Measurements from ENCODE around the gene CDC42BPG. TPM values are rescaled to one million over a fixed set of nuclear protein-coding genes. Genes with fewer than 3 reads are reported as not detected.

CDC42BPG gene
- total and polyA plus RNA-seq, 3 experiments from 2014 or later, result 0.52 to 2.3 (median 0.66) TPM

- H3K9me3 Mint-ChIP-seq, result no peaks in the 10 kb centered on the region
- Histone ChIP-seq H3K36me3 (ENCODE audit: insufficient read depth, low read length) (peaks cover 10% of the 10 kb centered on the region), H3K27me3 (ENCODE audit: insufficient read depth, low read length, poor library complexity, severe bottlenecking) (no peaks in the 10 kb centered on the region), H3K4me3 (ENCODE audit: low read length) (no peak overlapping the region), H3K4me1 (ENCODE audit: insufficient read depth, low read length) (peaks cover 28% of the 10 kb centered on the region), H3K27ac (ENCODE audit: low read depth, low read length) (no peak overlapping the region), H3K9me3 (ENCODE audit: low read length) (no peaks in the 10 kb centered on the region)
- H3K27ac Mint-ChIP-seq, result peak overlapping the region in 2 of 8 donors; percentile 26 to 34
- peak overlapping the region in 2 of 7 donors; percentile 48 to 63 for H3K4me3 Mint-ChIP-seq
- ChIA-PET CTCF (interaction anchor here (1.0 to 1.7 kb wide), 5 partner anchors 10 to 53 kb away, joined by 3 to 5 read pairs (median 4); no protein-coding TSS in a partner anchor), POLR2A (interaction anchor here (4.9 kb wide), 1 partner anchor 21 kb away, joined by 46 read pairs; the partner anchor contains the start of gene SF1)
- H3K4me1 Mint-ChIP-seq, result peaks cover 16 to 44% (median 20%) of the 10 kb centered on the region in 3 donors
- DNase-seq, result no peak
- peaks cover 0 to 52% (median 3%) of the 10 kb centered on the region in 3 donors for H3K36me3 Mint-ChIP-seq
- peaks cover 0 to 1% of the 10 kb centered on the region in 2 donors for H3K27me3 Mint-ChIP-seq
These were observed 44.7 kb downstream of the CDC42BPG start for GRCh38 chr11:64799623-64800302.

GRCh38 chr11:64799256-64799622 lies 45.2 kb downstream of the CDC42BPG start:
- H3K4me1 Mint-ChIP-seq, result peaks cover 20 to 48% (median 22%) of the 10 kb centered on the region in 3 donors
- POLR2A ChIA-PET, result interaction anchor here (4.9 kb wide), 1 partner anchor 20 kb away, joined by 46 read pairs; the partner anchor contains the start of gene SF1
- CTCF ChIA-PET, result interaction anchor here (1.0 to 1.7 kb wide), 3 partner anchors 12 to 52 kb away, joined by 3 to 4 read pairs (median 4); no protein-coding TSS in a partner anchor
- no peak overlapping the region for H3K4me3 Mint-ChIP-seq
- no peaks in the 10 kb centered on the region for H3K9me3 Mint-ChIP-seq
- H3K27ac Mint-ChIP-seq, result peak overlapping the region in 1 of 8 donors; percentile 87
- H3K4me1 ChIP-seq (ENCODE audit: insufficient read depth, low read length), result peaks cover 27% of the 10 kb centered on the region
- peaks cover 0 to 56% (median 3%) of the 10 kb centered on the region in 3 donors for H3K36me3 Mint-ChIP-seq
- no peaks in the 10 kb centered on the region for H3K9me3 ChIP-seq (ENCODE audit: low read length)
- peaks cover 0 to 1% of the 10 kb centered on the region in 2 donors for H3K27me3 Mint-ChIP-seq
- no peak for DNase-seq
- peaks cover 10% of the 10 kb centered on the region for H3K36me3 ChIP-seq (ENCODE audit: insufficient read depth, low read length)
- H3K27me3 ChIP-seq (ENCODE audit: insufficient read depth, low read length, poor library complexity, severe bottlenecking), result no peaks in the 10 kb centered on the region
- H3K4me3 ChIP-seq (ENCODE audit: low read length), result no peak overlapping the region
- no peak overlapping the region for H3K27ac ChIP-seq (ENCODE audit: low read depth, low read length)

GRCh38 chr11:64796757-64797541 lies 47.5 kb downstream of the CDC42BPG start:
- Histone ChIP-seq H3K27ac (ENCODE audit: low read depth, low read length) (no peak overlapping the region), H3K36me3 (ENCODE audit: insufficient read depth, low read length) (peaks cover 10% of the 10 kb centered on the region), H3K4me1 (ENCODE audit: insufficient read depth, low read length) (peaks cover 12% of the 10 kb centered on the region), H3K27me3 (ENCODE audit: insufficient read depth, low read length, poor library complexity, severe bottlenecking) (no peaks in the 10 kb centered on the region), H3K9me3 (ENCODE audit: low read length) (no peaks in the 10 kb centered on the region), H3K4me3 (ENCODE audit: low read length) (no peak overlapping the region)
- Mint-ChIP-seq H3K4me3 (no peak overlapping the region), H3K36me3 (peaks cover 0 to 63% (median 7%) of the 10 kb centered on the region in 3 donors), H3K27ac (no peak overlapping the region), H3K27me3 (peaks cover 0 to 1% of the 10 kb centered on the region in 2 donors), H3K4me1 (peaks cover 11 to 41% (median 15%) of the 10 kb centered on the region in 3 donors), H3K9me3 (no peaks in the 10 kb centered on the region)
- DNase-seq, result no peak
- POLR2A ChIA-PET, result interaction anchor here (1.1 to 1.5 kb wide), 3 partner anchors 17 to 36 kb away, joined by 3 to 4 read pairs (median 4); no protein-coding TSS in a partner anchor
- CTCF ChIA-PET, result interaction anchor here (1.0 kb wide), 1 partner anchor 55 kb away, joined by 3 read pairs; no protein-coding TSS in a partner anchor

- peaks cover 11 to 35% (median 13%) of the 10 kb centered on the region in 3 donors for H3K4me1 Mint-ChIP-seq
- DNase-seq, result no peak
- peaks cover 0 to 66% (median 7%) of the 10 kb centered on the region in 3 donors for H3K36me3 Mint-ChIP-seq
- ChIA-PET POLR2A (interaction anchor here (1.4 to 1.5 kb wide), 2 partner anchors 17 to 32 kb away, joined by 3 to 4 read pairs; no protein-coding TSS in a partner anchor), CTCF (interaction anchor here (1.0 kb wide), 1 partner anchor 54 kb away, joined by 3 read pairs; no protein-coding TSS in a partner anchor)
- H3K27me3 ChIP-seq (ENCODE audit: insufficient read depth, low read length, poor library complexity, severe bottlenecking), result no peaks in the 10 kb centered on the region
- H3K4me1 ChIP-seq (ENCODE audit: insufficient read depth, low read length), result peaks cover 4% of the 10 kb centered on the region
- peaks cover 0 to 1% of the 10 kb centered on the region in 2 donors for H3K27me3 Mint-ChIP-seq
- no peaks in the 10 kb centered on the region for H3K9me3 Mint-ChIP-seq
- no peak overlapping the region for H3K4me3 Mint-ChIP-seq
- peaks cover 8% of the 10 kb centered on the region for H3K36me3 ChIP-seq (ENCODE audit: insufficient read depth, low read length)
- H3K4me3 ChIP-seq (ENCODE audit: low read length), result no peak overlapping the region
- no peak overlapping the region for H3K27ac ChIP-seq (ENCODE audit: low read depth, low read length)
- peak overlapping the region in 2 of 8 donors; percentile 14 to 57 for H3K27ac Mint-ChIP-seq
- H3K9me3 ChIP-seq (ENCODE audit: low read length), result no peaks in the 10 kb centered on the region
These were observed 48.3 kb downstream of the CDC42BPG start for GRCh38 chr11:64796047-64796756.

- H3K9me3 Mint-ChIP-seq, result no peaks in the 10 kb centered on the region
- ChIA-PET CTCF (interaction anchor here (0.8 to 1.8 kb wide), 5 partner anchors 8 to 55 kb away, joined by 3 to 5 read pairs (median 3); partner anchors contain the start of gene SF1), POLR2A (no interaction called here)
- H3K4me1 Mint-ChIP-seq, result peaks cover 11 to 27% (median 13%) of the 10 kb centered on the region in 3 donors
- peaks cover 0 to 67% (median 9%) of the 10 kb centered on the region in 3 donors for H3K36me3 Mint-ChIP-seq
- H3K27me3 ChIP-seq (ENCODE audit: insufficient read depth, low read length, poor library complexity, severe bottlenecking), result no peaks in the 10 kb centered on the region
- no peaks in the 10 kb centered on the region for H3K36me3 ChIP-seq (ENCODE audit: insufficient read depth, low read length)
- DNase-seq, result no peak
- H3K4me1 ChIP-seq (ENCODE audit: insufficient read depth, low read length), result no peaks in the 10 kb centered on the region
- H3K27me3 Mint-ChIP-seq, result peaks cover 0 to 1% of the 10 kb centered on the region in 2 donors
- H3K27ac ChIP-seq (ENCODE audit: low read depth, low read length), result no peak overlapping the region
- H3K27ac Mint-ChIP-seq, result peak overlapping the region in 4 of 8 donors; percentile 13 to 93 (median 82)
- H3K9me3 ChIP-seq (ENCODE audit: low read length), result no peaks in the 10 kb centered on the region
- H3K4me3 ChIP-seq (ENCODE audit: low read length), result no peak overlapping the region
- no peak overlapping the region for H3K4me3 Mint-ChIP-seq
These were observed 49.9 kb downstream of the CDC42BPG start for GRCh38 chr11:64794526-64794925.

DNA sequence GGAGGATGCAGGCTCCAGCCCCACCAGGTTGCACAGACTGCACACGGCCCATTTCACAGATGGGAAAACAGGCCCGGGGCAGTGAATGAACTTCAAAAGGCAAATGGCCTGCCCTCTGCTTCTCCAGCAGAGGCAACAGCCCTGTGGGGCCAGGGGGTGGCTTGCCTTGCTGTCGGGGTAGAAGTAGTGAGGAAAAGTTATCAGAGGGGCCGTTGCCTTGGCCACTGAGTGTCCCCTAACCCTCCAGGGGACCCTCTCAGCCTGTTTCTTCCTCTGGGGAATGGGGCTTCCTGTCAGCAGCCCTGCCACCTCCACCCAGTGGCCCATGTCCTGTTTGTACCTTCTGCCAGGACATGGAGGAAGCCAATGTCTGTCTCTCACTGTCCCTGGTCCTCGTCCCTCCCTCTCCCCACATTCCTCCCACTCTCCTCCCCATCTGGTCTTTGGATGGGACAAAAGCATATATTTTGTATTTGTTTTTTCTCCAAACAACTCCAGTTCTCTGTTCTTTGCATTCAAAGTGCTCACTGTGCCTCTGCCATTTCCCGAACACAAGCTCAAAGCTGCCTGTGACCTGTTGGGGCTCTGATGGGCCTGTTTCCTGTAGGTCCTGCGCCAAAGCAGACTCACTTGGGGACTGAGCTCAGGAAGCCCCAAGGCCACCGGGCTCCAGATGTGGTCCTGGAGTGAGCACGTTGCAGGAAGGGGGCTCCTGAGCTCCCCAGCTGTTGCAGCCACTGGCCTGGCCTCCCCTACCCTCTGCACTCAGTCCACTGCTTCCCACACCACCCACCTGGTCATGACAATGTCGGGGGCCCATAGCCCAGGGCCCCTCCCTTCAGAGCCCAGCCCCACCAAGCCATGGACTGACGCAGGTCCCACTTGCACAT lies 50.9 kb downstream of the CDC42BPG start:
- H3K27me3 Mint-ChIP-seq, result peaks cover 0 to 1% of the 10 kb centered on the region in 2 donors
- no peak for DNase-seq
- H3K36me3 ChIP-seq (ENCODE audit: insufficient read depth, low read length), result no peaks in the 10 kb centered on the region
- peaks cover 6 to 22% (median 11%) of the 10 kb centered on the region in 3 donors for H3K4me1 Mint-ChIP-seq
- H3K4me1 ChIP-seq (ENCODE audit: insufficient read depth, low read length), result no peaks in the 10 kb centered on the region
- H3K27me3 ChIP-seq (ENCODE audit: insufficient read depth, low read length, poor library complexity, severe bottlenecking), result no peaks in the 10 kb centered on the region
- ChIA-PET CTCF (interaction anchor here (0.9 to 1.8 kb wide), 4 partner anchors 8 to 100 kb away, joined by 3 to 5 read pairs (median 3); partner anchors contain the start of gene SF1), POLR2A (interaction anchor here (0.5 to 1.1 kb wide), 2 partner anchors 12 to 18 kb away, joined by 3 read pairs; no protein-coding TSS in a partner anchor)
- no peak overlapping the region for H3K27ac ChIP-seq (ENCODE audit: low read depth, low read length)
- H3K4me3 Mint-ChIP-seq, result no peak overlapping the region
- no peaks in the 10 kb centered on the region for H3K9me3 ChIP-seq (ENCODE audit: low read length)
- H3K36me3 Mint-ChIP-seq, result peaks cover 0 to 68% (median 8%) of the 10 kb centered on the region in 3 donors
- H3K27ac Mint-ChIP-seq, result peak overlapping the region in 6 of 8 donors; percentile 17 to 89 (median 62)
- no peak overlapping the region for H3K4me3 ChIP-seq (ENCODE audit: low read length)
- H3K9me3 Mint-ChIP-seq, result no peaks in the 10 kb centered on the region

Data from CD8-positive, alpha-beta memory T cell (primary cell).